HEK293T (cell line): ENCODE data around the gene CLSTN3.

Source experiments
- CTCF ChIA-PET: fragments of 350-600 bp; formaldehyde crosslinking; extraction: SDS; loops from one replicate; lab custom pipeline; 2021; ENCODE audit warnings: antibody characterized with exemption, inconsistent platforms; lab: Yijun Ruan, JAX
- POLR2A ChIA-PET: fragments of 350-600 bp; formaldehyde crosslinking; extraction: SDS; loops from one replicate; lab custom pipeline; 2020; ENCODE audit warnings: antibody characterized with exemption, inconsistent platforms; lab: Yijun Ruan, JAX
- DNase-seq: peaks from one replicate; pipeline ENCODE4 v3.0.0; 2012; ENCODE audit warnings: mixed read lengths; ENCODE audit errors: extremely low spot score
- ARNT ChIP-seq: fragments of 450-650 bp; IDR thresholded peaks from 2 replicates; pipeline ENCODE4 v1.6.1; 2017; ENCODE audit warnings: mild to moderate bottlenecking
- BHLHE40 ChIP-seq: fragments of 450-650 bp; IDR thresholded peaks from 2 replicates; pipeline ENCODE4 v1.6.1; 2016; ENCODE audit warnings: mild to moderate bottlenecking, moderate library complexity, borderline replicate concordance
- CTBP1 ChIP-seq: fragments of 450-650 bp; IDR thresholded peaks from 2 replicates; pipeline ENCODE4 v1.6.1; 2016; ENCODE audit warnings: borderline replicate concordance
- ELF4 ChIP-seq: fragments of 450-650 bp; IDR thresholded peaks from 2 replicates; pipeline ENCODE4 v1.6.1; 2017; ENCODE audit warnings: antibody characterized with exemption
- FOXA1 ChIP-seq: fragments of 450-650 bp; IDR thresholded peaks from 2 replicates; pipeline ENCODE4 v1.6.1; 2016; ENCODE audit warnings: mild to moderate bottlenecking
- FOXK2 ChIP-seq: fragments of 450-650 bp; IDR thresholded peaks from 2 replicates; pipeline ENCODE4 v1.6.1; 2016; ENCODE audit warnings: mild to moderate bottlenecking
- FOXM1 ChIP-seq: fragments of 450-650 bp; IDR thresholded peaks from 2 replicates; pipeline ENCODE4 v1.6.1; 2017; ENCODE audit warnings: mild to moderate bottlenecking, borderline replicate concordance
- HDGF ChIP-seq: fragments of 450-650 bp; IDR thresholded peaks from 2 replicates; pipeline ENCODE4 v1.6.1; 2017; ENCODE audit warnings: antibody characterized with exemption, borderline replicate concordance
- L3MBTL2 ChIP-seq: fragments of 450-650 bp; conservative IDR thresholded peaks from 2 replicates; pipeline ENCODE4 v1.6.1; 2016; ENCODE audit warnings: mild to moderate bottlenecking
- LEF1 ChIP-seq: fragments of 450-650 bp; IDR thresholded peaks from 2 replicates; pipeline ENCODE4 v1.6.1; 2017; ENCODE audit warnings: mild to moderate bottlenecking, borderline replicate concordance
- NFRKB ChIP-seq: fragments of 450-650 bp; IDR thresholded peaks from 2 replicates; pipeline ENCODE4 v1.6.1; 2016; ENCODE audit warnings: mild to moderate bottlenecking, moderate library complexity
- PKNOX1 ChIP-seq: fragments of 450-650 bp; IDR thresholded peaks from 2 replicates; pipeline ENCODE4 v1.6.1; 2016
- SP1 ChIP-seq: fragments of 450-650 bp; IDR thresholded peaks from 2 replicates; pipeline ENCODE4 v1.6.1; 2017
- SUZ12 ChIP-seq: fragments of 450-650 bp; IDR thresholded peaks from 2 replicates; pipeline ENCODE4 v1.6.1; 2016; ENCODE audit warnings: mild to moderate bottlenecking
- TARDBP ChIP-seq: fragments of 450-650 bp; IDR thresholded peaks from 2 replicates; pipeline ENCODE4 v1.6.1; 2016
- ZNF384 ChIP-seq: fragments of 450-650 bp; IDR thresholded peaks from 2 replicates; pipeline ENCODE4 v1.6.1; 2016

The CLSTN3 gene

GRCh38 chr12:7118881-7119280 is 11.3 kb upstream of the CLSTN3 start:
- no peak for TF ChIP-seq ELF4
- ChIA-PET POLR2A (interaction anchor here (0.9 kb wide), 1 partner anchor 228 kb away, joined by 3 read pairs; no protein-coding TSS in a partner anchor), CTCF (no interaction called here)
- no peak for DNase-seq

GRCh38 chr12:7120166-7120565 is 10.0 kb upstream of the CLSTN3 start:
- TF ChIP-seq LEF1 = no peak
- no peak for TF ChIP-seq ARNT
- TF ChIP-seq FOXA1 = no peak
- no peak for TF ChIP-seq PKNOX1
- TF ChIP-seq HDGF = no peak
- TF ChIP-seq BHLHE40 = no peak
- TF ChIP-seq CTBP1 = no peak
- TF ChIP-seq SUZ12 = no peak
- no peak for TF ChIP-seq ZNF384
- TF ChIP-seq FOXK2 = no peak
- TF ChIP-seq SP1 = no peak
- TF ChIP-seq FOXM1 = no peak
- TF ChIP-seq TARDBP = no peak
- POLR2A ChIA-PET = interaction anchor here (1.1 kb wide), 1 partner anchor 176 kb away, joined by 4 read pairs; the partner anchor contains the start of genes C12orf57 and RNU7-1
- CTCF ChIA-PET = no interaction called here
- no peak for DNase-seq

- DNase-seq = no peak
- TF ChIP-seq TARDBP = no peak
- TF ChIP-seq FOXM1 = no peak
- no peak for TF ChIP-seq SP1
- TF ChIP-seq ZNF384 = no peak
- no peak for TF ChIP-seq PKNOX1
- TF ChIP-seq FOXK2 = no peak
- no peak for TF ChIP-seq ELF4
- TF ChIP-seq CTBP1 = no peak
- no peak for TF ChIP-seq ARNT
- TF ChIP-seq FOXA1 = no peak
- no peak for TF ChIP-seq SUZ12
- no peak for TF ChIP-seq NFRKB
- no peak for TF ChIP-seq LEF1
- no peak for TF ChIP-seq HDGF
- no peak for TF ChIP-seq L3MBTL2
- no peak for TF ChIP-seq BHLHE40
- POLR2A ChIA-PET = interaction anchor here (1.0 kb wide), 1 partner anchor 64 kb away, joined by 3 read pairs; no protein-coding TSS in a partner anchor
- CTCF ChIA-PET = no interaction called here
These were observed 8.8 kb upstream of the CLSTN3 start for GRCh38 chr12:7121324-7121723.

- ChIA-PET CTCF (interaction anchor here (0.6 to 0.9 kb wide), 2 partner anchors 10 to 81 kb away, joined by 3 read pairs; no protein-coding TSS in a partner anchor), POLR2A (no interaction called here)
- no peak for DNase-seq
- no peak for TF ChIP-seq ELF4
- TF ChIP-seq BHLHE40 = no peak
- TF ChIP-seq PKNOX1 = no peak
- TF ChIP-seq CTBP1 = no peak
- TF ChIP-seq L3MBTL2 = no peak
- no peak for TF ChIP-seq ARNT
- no peak for TF ChIP-seq NFRKB
- no peak for TF ChIP-seq HDGF
- no peak for TF ChIP-seq FOXM1
- no peak for TF ChIP-seq FOXK2
- no peak for TF ChIP-seq LEF1
- TF ChIP-seq TARDBP = no peak
- TF ChIP-seq SP1 = no peak
- TF ChIP-seq SUZ12 = no peak
- no peak for TF ChIP-seq FOXA1
- TF ChIP-seq ZNF384 = no peak
These were observed 7.1 kb upstream of the CLSTN3 start for GRCh38 chr12:7122811-7123769.

GRCh38 chr12:7123806-7124522 is 6.2 kb upstream of the CLSTN3 start:
- no peak for DNase-seq
- TF ChIP-seq ELF4 = no peak
- no peak for TF ChIP-seq FOXK2
- no peak for TF ChIP-seq TARDBP
- no peak for TF ChIP-seq NFRKB
- no peak for TF ChIP-seq PKNOX1
- no peak for TF ChIP-seq ARNT
- TF ChIP-seq CTBP1 = no peak
- no peak for TF ChIP-seq SP1
- TF ChIP-seq FOXM1 = no peak
- no peak for TF ChIP-seq FOXA1
- no peak for TF ChIP-seq SUZ12
- TF ChIP-seq L3MBTL2 = no peak
- TF ChIP-seq ZNF384 = no peak
- TF ChIP-seq HDGF = no peak
- ChIA-PET CTCF (interaction anchor here (0.6 kb wide), 1 partner anchor 10 kb away, joined by 3 read pairs; no protein-coding TSS in a partner anchor), POLR2A (no interaction called here)
